HL-60 (cell line): ENCODE data around the gene SLC16A13.

Experiments
- GABPA ChIP-seq: IDR thresholded peaks from 2 replicates; pipeline ENCODE4 v1.6.1; 2012; ENCODE audit warnings: low read depth
- POLR2AphosphoS5 ChIP-seq: IDR thresholded peaks from 2 replicates; pipeline ENCODE4 v1.6.1; 2012; ENCODE audit warnings: low read depth
- TF ChIP-seq, protein P1 (sequence below): IDR thresholded peaks from one replicate; pipeline ENCODE4 v1.5.1; 2011; ENCODE audit warnings: low read length, control low read depth, inconsistent platforms; ENCODE audit not compliant: insufficient read depth
- TF ChIP-seq, protein P2 (sequence below): IDR thresholded peaks from 2 replicates; pipeline ENCODE4 v1.6.1; 2012; ENCODE audit warnings: low read depth; ENCODE audit not compliant: insufficient replicate concordance

DNA sequence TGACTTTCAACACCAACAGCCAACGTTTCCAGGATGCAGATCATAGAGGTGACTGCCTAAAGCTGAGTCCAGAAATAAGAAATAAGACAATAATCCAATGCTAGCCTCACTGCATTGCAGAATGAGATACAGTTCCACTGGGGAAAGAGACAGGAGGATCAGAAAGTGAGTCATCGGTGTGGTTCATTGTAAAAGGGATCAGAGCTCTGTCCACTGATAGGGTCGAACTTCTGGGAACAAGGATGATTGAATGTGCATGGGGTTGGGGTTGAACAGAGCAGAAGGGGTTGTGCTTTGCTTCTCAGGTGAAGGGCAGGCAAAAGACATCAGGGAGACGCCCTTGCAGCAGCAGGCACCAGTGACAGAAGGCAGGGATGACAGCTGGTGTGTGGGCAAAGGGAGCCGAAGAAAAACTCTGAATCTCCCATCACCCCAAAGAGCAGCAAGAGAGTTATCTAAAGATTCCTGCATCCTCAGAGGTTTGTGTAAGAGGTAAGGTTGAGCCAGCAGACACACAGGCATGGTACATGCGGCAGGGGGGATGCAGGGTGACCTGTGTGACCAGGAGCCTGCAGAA is 27.8 kb downstream of the SLC16A13 start:
- TF ChIP-seq, protein P1, sequence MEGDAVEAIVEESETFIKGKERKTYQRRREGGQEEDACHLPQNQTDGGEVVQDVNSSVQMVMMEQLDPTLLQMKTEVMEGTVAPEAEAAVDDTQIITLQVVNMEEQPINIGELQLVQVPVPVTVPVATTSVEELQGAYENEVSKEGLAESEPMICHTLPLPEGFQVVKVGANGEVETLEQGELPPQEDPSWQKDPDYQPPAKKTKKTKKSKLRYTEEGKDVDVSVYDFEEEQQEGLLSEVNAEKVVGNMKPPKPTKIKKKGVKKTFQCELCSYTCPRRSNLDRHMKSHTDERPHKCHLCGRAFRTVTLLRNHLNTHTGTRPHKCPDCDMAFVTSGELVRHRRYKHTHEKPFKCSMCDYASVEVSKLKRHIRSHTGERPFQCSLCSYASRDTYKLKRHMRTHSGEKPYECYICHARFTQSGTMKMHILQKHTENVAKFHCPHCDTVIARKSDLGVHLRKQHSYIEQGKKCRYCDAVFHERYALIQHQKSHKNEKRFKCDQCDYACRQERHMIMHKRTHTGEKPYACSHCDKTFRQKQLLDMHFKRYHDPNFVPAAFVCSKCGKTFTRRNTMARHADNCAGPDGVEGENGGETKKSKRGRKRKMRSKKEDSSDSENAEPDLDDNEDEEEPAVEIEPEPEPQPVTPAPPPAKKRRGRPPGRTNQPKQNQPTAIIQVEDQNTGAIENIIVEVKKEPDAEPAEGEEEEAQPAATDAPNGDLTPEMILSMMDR = no peak
- TF ChIP-seq POLR2AphosphoS5 = no peak
- no peak for TF ChIP-seq GABPA
- TF ChIP-seq, protein P2, sequence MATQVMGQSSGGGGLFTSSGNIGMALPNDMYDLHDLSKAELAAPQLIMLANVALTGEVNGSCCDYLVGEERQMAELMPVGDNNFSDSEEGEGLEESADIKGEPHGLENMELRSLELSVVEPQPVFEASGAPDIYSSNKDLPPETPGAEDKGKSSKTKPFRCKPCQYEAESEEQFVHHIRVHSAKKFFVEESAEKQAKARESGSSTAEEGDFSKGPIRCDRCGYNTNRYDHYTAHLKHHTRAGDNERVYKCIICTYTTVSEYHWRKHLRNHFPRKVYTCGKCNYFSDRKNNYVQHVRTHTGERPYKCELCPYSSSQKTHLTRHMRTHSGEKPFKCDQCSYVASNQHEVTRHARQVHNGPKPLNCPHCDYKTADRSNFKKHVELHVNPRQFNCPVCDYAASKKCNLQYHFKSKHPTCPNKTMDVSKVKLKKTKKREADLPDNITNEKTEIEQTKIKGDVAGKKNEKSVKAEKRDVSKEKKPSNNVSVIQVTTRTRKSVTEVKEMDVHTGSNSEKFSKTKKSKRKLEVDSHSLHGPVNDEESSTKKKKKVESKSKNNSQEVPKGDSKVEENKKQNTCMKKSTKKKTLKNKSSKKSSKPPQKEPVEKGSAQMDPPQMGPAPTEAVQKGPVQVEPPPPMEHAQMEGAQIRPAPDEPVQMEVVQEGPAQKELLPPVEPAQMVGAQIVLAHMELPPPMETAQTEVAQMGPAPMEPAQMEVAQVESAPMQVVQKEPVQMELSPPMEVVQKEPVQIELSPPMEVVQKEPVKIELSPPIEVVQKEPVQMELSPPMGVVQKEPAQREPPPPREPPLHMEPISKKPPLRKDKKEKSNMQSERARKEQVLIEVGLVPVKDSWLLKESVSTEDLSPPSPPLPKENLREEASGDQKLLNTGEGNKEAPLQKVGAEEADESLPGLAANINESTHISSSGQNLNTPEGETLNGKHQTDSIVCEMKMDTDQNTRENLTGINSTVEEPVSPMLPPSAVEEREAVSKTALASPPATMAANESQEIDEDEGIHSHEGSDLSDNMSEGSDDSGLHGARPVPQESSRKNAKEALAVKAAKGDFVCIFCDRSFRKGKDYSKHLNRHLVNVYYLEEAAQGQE = no peak
